GM19240 (cell line): ENCODE measurements around the gene MT1H.
"Not testable (repeated sequence)": the region's sequence is repeated elsewhere in the genome, so short reads cannot be mapped to it uniquely, and the experiment has no call there.

Source experiments
- DNase-seq: peaks from one replicate; pipeline ENCODE4 v3.0.0; 2011; ENCODE audit warnings: low spot score; ENCODE audit not compliant: insufficient read length

MT1H gene

DNA sequence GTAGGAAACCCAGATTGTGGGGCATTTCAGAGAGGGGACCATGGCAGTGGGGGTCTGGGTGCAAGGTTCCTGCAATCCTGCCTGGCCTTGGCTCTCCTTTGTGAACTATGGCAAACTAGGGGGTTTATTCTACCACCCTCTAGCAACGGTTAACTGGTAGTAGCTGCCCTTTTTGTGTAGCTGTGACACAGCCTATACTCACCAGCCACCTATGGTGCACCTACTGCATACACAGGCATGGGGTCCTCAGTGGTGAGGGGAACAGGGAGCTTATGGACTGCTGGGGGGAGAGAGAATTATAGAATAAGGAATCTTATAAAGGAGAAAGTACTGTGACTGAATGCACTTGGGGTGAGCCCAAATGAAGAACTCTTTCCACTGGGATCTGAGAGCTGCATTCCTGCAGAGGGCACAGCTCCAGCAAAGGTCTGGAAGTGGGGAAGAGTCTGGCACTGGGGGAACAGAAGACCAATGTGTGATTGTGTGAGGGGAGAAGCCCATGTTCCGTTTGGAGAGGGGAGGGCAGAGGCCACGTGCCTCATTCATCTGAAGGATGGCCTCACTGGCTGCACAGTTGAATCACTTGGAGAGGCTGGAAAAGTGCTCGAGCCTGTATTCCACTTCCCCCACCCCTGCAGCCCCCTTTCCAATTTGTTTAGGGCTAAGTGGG is 14.8 kb downstream of the MT1H start:
- no peak for DNase-seq

DNA sequence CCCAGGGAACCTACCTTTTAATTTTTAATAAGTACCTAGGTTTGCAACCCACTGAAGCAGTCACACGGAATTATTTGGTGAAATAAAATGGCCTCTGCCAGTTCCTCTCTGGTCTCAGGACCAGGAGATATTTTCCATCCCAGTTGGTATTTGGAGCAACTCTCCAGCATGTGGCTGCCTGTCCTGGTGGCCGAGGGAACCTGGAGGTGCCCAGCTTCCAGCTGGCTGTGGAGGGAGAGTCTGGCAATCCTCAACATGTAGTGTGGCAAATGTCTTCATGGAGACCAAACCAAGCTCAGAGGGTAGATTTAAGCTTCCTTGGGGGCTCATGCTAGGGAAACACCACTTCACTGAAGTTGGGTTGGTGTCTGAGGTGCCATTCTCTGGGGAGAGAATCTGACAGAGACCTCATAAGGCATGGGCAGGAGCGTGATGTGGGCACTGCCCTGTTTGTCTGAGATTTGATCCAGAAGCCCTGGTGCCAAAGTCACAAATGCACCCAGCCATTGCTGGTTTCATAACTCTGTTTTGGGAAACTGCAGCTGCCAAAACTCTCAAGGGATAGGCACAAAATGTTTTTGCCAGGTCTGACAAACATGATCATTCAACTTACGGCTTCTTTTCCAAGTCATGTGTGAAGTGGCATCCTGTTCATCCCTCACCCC is 15.4 kb downstream of the MT1H start:
- no peak for DNase-seq

DNA sequence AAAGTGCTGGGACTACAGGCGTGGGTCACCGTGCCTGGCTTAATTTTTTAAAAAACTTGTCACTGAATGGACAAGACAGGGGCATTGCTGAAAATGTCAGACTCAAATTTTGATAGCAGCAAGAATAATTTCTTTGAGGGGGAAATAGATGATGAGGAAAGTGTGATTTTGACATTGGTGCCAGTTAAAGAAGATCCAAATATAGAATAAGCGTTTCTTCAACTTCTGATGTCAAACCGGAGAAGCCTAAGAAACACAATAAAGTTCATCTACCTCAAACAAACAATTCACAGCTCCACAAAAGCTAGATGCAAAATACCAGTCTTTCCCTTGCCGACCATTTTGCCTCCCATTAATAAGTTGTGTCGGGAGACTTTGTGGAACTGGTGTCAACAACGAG is 17.1 kb downstream of the MT1H start:
- DNase-seq: no peak

DNA sequence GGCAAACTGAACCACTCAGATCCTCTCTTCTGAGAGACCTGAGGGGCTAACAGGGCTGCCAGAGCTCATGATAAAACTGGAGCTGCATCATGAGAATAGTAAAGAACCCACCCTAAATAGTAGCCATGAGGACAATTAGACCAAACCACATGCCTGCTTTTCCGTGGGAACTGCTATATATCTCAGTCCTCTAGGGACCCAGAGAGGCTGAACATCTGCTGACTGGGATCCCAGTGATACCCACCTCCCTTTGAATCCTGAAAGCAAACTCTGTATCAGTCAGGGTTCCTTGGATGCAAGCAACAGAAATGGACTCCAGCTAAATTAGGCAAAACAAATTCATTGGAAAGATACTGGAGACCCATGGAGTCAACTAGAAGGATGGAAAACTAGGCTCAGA is 19.1 kb downstream of the MT1H start:
- no peak for DNase-seq

DNA sequence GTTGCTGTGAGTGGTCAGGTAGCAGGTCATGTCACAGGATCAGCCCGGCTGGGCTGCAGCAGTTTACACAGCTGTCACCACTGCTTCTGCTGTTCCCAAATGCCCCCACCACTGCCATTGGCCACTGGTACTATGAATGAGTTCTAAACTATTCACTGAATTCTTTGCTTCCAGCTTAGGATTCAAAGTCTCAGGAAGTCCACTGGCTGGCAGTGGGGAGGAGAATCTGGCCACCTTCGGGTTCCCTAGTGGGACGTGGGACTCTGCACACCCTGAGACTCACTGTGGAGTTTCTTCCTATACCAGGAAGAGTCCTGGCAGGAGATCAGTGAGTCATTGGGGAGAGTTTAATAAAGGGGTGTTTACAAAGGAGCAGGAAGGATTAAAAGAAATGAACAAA is 19.6 kb downstream of the MT1H start:
- no peak for DNase-seq

DNA sequence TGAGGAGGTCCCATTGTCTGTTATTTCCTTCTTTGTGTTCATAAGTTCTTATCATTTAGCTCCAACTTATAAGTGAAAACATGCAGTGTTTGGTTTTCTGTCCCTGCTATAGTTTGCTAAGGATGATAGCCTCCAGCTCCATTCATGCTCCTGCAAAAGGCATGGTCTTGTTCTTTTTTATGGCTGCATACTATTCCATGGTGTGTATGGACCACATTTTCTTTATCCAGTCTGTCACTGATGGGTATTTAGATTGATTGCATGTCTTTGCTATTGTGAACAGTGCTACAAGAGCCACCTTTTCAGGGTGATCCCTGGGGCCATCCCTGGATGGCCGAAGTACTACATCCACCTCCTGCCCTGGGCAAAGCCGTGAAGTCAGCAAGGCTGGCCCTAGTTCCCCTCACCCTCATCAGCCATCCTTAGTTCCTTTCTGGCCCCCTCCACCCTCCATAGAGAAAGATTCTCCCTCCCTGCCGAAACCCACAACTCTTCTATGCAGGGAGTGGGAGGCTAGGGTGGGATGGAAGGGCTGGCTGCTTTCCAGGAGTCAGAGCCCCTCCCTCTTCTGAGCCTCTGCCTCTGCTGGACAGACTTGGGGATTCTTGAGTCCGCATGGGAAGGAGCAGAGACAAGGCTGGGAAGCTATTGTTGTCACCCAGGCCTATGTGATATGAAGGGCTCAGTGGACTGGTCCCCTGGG is 21.0 kb downstream of the MT1H start:
- no peak for DNase-seq

DNA sequence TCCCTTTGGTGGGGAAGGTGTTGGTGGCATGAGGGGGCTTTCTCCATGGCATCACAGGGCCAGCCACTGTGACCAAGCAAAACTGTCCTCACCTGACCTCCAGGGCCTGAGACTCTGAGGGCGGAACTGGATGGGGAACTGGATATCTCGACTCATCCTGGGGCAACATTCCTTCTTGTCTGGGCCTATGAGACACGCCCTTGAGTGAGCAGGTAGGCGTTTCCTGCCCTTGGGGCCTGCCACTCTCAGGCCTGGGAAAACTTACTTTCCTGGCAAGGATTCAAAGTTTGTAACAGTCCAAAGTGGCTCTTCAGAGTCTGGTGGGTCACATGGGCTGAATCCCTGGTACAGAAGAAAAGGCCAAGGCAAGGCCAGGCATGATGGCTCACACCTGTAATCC is 22.3 kb downstream of the MT1H start:
- DNase-seq: no peak

DNA sequence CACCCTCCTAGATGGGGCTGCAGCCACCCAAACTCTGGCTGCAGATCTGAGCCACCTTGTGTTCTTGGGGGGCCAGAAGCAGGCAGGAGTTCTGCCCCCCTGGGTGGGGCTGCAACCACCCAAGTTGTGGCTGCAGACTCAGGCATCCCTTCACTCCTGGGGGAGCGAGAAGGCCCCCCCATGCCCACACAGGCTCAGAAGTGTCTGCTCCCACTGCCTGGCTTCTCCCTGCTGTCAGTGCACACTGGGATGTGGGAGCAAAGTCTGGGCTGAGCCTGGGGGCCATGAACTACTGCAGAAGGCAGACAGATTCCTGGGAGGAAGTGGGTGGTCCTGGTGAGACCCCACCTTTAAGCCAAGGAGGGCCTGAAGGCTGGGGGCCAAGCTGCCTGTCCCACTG is 25.6 kb downstream of the MT1H start:
- no peak for DNase-seq

DNA sequence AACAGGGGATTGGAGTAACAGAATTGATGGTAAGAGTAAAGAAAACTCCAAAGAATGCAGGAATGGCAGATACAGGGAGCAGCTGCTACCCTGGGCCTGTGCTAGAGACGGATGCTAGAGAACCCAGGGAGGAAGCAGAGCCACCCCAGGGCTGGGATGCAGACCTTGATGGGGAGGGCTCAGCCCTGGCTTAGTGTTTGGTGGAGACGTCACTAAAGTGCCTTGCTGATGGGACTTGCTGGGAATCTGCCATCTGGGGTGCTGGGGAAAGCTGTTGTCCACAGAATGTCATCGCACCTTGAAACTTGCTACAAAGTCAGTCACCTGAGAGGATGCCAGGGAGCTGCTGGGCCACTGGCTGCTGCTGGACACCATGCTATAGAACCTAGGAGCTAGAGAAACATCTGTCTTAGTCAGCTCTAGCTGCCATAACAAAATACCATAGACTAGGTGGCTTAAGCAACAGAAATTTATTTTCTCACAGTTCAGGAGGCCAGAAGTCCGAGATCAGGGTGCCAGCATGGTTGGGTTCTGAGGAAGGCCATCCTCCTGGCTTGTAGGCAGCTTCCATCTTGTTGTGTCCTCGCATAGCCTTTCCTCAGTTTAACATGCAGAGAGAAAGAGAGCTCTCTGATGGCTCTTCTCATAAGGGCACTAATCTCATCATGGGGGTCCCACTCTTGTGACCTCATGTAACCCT is 28.0 kb downstream of the MT1H start:
- DNase-seq: no peak

DNA sequence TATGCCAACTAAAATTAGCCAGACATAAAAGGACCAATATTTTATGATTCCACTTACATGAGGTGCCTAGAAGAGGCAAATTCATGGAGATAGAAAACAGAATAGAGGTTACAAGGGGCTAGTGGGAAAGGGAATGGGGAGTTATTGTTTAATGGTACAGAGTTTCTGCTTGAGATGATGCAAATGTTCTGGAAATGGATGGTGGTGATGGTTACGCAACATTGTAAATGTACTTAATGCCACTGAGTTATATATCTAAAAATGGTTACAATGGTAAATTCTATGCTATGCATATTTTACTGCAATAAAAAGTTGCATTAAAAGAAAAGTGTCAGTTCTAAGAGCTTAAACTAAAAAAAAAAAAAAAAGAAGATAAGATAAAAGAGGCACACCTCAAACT is 30.6 kb downstream of the MT1H start:
- no peak for DNase-seq

DNA sequence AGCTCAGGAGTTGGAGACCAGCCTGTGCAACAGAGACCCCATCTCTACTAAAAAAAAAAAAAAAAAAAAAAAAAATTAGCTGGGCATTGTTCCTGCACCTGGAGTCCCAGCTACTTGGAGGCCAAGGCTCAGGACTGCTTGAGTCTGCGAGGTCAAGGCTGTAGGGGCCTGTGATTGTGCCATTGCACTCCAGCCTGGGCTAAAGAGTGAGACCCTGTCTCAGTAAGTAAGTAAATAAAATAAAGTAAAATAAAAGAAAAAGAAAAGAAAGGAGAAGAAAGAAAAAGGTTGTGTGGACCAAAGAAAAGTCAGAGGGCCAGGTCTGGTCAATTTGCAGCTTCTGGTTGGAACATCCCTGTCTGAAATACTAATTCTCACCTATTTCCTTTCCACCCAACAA is 31.0 kb downstream of the MT1H start:
- no peak for DNase-seq

DNA sequence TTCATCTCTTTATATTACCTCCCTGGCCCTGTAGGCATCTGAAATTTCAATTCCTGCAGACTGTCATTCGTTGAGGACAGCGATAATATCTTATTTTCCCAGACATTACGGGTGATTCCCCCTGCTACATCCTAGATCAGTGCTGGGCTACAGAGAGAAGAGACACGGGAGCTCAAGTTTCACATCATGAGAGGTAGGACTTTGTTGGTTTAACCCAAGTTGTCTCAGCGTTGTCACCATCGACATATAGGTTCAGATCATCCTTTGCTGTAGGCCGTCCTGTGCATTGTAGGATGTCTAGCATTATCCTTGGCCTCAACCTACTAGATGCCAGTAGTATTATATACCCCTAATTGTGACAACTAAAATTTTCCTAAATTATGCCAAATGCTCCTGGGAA is 31.9 kb downstream of the MT1H start:
- DNase-seq: no peak

DNA sequence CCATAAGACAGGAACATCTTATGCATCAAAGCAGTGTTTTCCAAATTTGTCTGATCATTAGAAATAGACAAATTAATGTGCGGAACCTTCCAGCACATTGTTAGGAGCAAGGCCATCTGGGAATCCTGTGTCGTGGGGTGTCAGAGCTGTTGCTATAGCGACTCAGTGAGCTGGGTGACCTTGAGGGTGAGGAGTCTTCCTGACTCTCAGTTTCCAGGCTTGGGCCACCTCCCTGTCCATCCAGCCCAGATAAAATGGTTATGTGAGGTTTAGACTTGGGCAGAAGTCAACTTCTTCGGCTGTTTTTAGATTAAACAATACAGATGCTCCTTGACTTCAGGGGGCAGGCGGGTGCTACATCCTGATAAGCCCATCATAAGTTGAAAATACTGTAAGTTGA is 33.2 kb downstream of the MT1H start:
- DNase-seq: no peak

DNA sequence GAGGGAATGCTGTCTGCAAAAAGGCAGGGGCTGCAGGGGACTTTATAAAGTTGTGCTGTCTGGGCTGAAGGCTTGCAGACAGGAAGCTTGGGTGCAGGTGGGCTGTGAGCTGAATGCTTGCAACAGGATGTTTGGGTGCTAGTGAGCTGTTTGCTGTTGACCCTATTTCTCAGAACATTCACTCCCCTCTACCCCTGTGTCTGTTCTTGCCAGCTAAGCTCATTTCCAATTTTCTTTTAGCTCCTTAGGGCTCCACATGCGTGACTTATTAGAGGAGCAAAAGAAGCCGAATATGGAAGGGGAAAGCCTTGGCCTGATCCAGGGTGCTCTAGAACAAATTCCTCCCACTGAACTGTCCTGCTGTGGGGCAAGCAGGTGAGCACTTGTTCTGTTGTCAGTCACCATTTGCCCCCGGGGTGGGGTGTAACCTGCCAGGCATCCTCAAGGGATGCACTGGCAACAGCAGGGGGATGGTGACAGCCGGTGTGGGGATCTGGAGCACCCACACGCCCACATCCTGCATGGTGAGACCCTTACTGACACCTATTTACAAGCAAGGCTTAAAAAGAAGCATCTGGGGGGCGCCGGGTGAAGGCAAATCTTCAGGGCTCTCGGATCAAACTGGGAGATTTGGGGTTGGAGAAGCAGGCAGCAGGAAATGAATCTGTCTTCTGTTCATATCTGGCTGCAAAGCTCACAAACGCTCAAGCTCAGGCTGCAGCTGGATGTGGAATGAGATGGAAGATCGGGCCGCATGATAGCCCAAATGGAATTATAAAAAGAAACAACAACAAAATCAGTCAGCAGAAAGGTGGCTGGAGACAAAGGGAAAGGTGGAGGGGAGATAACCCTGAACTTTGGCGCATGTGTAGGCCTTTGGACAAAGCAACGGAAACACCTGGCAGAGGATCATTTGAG is 39.2 kb downstream of the MT1H start:
- DNase-seq: no peak

DNA sequence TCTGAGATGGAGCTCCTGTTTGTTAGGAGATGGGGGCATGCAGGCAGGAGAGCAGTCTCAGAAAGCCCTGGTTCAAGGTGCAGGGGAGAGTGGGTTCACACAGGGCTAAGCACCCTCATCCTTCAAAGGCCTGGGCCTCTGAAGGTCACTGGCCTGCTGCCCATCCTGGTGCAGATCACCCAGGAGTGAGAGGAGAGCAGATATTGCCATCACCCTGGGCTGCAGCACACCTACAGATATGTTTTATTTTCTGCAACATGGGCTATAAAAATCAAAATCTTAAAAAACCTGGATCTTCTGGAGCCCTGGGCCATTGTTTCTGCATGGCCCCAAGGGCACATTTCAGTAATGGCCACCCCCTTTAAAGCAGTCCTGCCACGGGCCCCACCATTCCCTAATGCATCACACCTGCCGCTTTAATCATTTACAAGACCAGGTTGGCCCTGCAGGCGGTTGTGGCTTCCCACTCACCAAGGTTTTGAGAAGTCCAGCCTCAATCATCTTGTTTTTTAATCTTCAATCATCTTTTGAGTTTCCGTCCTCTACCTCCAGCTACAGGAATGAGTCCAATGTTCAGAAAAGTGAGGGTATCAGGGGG is 39.9 kb downstream of the MT1H start:
- DNase-seq: no peak

DNA sequence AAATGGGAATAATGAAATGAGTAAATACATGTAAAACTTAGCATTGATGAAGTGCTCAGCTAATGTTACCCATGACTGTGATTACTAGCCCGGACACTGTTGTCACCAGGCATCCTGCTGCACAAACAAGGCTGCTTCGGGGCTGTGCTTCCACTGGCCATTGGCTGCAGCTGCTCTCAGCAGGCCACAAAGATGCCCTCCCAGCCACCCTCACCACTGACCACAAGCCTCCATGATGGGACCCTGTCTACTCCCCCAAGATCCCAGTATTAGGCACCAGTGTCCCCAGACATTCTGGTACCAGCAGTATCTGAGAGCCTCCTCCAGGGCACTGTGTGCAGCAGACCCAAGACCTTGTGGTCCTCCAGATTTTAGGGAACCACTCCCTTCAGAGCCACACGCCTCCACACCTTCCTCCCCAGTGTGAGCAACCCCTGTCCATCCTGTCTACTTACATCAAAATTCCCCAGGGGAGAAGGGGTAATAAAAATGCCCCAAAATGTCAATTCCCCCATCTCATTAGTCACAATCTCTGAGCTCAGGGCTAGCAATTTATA is 40.6 kb downstream of the MT1H start:
- no peak for DNase-seq

DNA sequence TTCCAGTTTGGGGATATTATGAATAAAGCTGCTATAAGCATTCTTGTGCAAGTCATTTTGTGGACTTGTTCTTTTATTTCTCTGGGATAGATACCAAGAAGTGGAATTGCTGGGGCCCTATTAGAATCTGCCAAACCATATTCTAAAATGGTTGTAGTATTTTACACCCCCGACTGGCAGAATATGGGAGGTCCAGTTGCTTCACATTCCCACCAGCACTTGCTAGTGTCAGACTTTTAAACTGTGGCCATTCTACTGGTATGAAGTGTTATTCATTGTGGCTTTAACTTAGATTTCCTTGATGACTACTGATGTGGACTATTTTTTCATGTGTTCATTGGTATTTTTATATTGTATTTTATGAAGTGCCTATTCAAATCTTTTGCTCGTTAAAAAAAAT is 42.2 kb downstream of the MT1H start:
- DNase-seq: no peak

DNA sequence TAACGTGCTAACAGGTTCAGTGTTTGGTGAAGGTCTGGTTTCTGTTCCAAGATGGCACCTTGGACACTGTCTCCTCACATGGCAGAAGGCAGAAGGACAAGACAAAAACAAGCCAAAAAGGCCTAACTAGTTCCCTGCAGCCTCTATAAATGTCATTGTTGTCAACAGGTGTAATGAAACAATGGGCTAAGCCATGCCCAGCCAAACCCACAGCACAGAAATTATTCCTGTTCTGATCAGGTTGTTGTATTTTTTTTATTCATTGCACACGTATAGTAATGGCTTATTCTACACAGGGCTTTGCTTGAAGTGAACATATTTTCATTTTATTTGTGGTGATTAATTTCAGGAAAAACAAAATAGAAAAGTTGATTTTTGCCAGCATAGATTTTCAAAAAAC is 44.2 kb downstream of the MT1H start:
- DNase-seq: no peak

DNA sequence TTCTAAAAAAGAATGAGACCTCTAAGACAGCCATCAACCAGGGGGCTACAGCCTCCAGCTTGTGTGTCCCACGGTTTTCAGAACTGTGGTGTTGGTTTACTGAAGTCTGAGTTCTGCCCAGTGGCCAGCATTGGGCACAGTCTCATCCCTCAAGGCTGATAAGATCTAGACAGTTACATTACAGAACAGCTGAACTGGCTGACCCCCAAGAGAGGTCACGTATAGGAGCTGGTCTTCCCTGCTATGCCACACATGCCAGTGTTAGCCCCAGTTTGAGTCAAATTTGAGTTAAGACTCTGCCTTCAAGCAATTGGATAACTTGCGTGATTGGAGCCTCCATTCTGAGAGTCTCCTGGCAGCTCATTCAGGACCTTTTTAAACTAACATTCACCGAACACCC is 45.5 kb downstream of the MT1H start:
- DNase-seq: no peak

DNA sequence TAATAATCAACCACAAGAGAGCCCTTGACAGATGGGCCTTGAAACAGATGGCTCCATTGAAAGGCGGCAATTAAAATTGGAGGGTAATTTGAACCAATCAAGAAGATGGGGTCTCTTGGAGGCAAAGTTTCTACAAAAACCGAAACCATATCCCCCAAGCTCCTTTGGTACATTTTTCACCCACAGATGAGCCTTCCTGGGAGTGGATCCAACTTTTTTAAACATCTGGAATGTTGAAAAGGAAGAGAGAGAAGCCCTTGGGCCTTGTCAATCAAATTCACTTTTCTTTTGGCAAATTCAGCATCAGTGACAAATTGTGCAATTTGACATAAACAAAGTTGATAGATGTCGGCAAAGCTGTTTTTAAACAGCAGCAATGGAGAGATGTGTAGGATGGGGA is 47.1 kb downstream of the MT1H start:
- DNase-seq: no peak

DNA sequence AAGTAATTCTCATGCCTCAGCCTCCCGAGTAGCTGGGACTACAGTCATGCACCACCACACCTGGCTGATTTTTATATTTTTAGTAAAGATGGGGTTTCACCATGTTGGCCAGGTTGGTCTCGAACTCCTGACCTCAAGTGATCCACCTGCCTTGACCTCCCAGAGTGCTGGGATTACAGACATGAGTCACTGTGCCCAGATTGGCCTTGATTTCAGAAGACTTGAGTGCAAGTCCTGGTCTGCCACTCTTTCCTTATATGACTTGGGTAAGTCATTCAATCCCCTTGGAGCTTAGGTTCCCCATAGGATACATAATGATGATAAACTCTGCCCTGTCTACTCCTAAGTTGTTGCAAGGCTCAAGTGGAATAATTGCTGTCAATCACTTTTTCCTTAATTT is 47.9 kb downstream of the MT1H start:
- DNase-seq: not testable (repeated sequence)
